NCI-H524 (cell line): Measurements from ENCODE around the gene MAP3K7.

Experiments used
- DNase-seq, 2 experiments: peaks; one replicate each; lab custom pipeline; 2025; lab: John Stamatoyannopoulos, UW

The MAP3K7 gene

DNA sequence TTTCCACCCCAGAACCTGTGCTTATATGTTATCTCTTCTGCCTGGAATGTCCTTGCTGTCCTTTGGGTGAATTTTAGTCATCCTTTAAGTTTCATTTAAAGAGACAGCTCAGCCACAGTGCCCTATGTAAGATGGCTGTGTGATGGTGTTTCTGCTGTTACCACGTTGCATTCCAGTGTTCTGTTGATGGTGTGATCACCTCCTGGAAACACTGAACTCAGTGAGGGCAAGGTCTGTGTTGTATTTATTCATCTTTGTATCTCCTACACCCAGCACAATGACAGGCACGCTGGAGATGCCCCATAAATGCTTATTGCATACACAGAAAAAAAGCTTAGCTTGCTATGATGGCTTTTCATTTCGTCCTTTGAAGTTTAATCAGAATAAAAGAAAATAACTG lies 102.5 kb downstream of the MAP3K7 start:
- no peak for DNase-seq

GRCh38 chr6:90483956-90484355 lies 102.9 kb downstream of the MAP3K7 start:
- no peak for DNase-seq

GRCh38 chr6:90483116-90483839 lies 103.6 kb downstream of the MAP3K7 start:
- no peak for DNase-seq

DNA sequence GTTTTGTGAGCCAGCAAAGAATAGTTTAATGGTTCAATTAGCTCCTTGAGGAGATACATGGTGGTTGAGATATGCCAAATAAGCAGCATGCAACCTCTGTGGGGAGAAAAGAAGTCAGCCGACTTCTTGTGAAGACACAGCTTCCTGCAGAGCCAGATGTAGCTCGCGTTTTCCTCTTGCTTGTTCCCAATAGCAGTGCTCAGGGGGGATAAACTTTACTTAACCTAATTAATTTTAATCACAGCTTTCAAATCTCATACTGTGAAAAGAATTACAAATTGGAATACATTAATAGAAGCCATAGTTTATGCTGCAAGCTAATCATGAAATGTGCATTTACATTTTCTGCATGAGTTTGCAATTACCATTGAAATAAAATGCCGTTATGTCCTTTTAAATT lies 106.2 kb downstream of the MAP3K7 start:
- no peak for DNase-seq

DNA sequence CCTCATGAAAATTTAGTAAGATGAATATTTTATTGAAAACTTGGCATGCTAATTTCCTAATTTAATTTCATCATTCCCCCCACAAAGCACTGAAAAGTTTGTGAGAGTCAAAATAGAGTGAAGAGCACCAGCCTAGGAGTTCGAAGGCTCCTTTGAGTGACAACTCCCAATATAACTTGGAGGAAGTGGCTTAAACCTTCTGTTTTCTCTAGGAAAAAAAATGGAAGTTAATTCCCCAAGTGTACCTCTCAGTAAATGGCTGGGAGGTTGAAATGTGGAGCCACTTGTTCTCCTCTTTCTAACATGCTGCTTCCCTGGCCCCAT lies 107.3 kb downstream of the MAP3K7 start:
- no peak for DNase-seq

DNA sequence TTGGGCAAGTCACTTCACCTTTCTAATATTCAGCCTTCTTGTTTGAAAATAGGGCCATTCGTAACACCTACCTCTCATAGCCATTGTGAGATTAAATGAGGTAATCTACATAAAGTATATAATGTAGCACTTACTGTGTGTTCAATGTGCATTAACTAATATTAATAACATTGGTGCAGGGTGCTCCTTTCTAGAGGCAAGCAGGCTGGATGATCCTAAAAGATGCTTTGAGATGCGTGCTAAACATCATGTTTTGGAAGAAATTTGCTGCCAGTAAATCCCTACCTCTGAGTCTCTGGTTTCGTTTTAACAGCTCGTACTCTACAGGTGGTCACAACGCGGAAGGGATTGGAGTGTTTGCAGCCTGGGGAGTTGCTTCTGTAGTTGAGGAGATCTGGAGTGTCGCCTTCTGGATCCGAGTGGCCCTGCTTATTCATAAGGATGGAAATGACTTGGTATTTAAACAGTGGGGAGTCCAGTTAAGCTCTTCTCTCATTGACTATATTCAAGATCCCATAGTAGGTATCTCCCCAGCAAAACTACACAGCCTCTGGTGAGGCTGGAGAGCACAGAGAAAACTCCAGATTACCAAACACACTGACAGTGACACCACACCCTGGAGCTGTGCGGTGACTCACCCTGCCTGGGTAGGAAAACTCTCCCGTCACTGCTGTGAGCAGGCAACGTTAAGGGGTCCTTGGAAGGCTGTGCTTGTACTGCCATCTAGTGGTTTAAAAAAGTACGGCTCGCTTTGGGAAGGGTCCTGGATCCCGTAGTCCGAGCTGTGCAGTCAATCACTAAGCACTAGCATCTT lies 107.9 kb downstream of the MAP3K7 start:
- peak; percentile 64 to 90 for DNase-seq

DNA sequence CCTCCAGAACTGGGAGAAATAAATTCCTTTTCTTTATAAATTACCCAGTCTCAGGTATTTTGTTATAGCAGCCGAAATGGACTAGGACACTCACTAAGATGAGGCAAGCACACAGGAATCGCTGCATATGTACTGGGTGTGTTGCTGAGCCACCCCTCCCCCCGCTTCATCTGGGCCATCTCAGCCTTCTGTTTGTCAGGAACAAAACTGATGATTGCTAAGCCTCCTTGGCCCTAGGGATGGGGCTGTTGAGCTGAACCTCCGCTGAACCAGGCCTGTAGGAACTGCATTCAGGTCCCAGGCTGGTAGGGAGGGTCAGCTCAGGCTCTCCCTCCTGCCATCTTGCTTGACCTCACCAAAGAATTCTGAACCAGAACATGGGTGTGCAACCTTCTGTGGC lies 108.6 kb downstream of the MAP3K7 start:
- DNase-seq, result peak; percentile 40 to 51

DNA sequence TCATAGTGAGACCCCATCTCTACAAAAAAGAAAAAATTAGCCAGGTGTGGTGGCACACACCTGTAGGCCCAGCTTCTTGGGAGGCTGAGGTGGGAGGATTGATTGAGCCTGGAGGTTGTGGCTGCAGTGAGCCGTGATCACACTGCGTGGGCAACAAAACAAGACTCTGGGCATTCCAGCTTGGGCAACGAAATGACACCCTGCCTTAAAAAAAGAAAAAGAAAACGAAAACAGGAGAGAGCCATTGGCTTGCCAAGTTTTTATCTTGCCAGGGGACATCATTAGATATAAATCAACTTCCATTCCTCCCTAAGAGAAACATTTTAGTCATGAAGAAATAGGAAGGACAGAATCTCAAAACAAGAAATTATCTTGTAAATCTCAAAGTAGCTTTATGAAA lies 109.5 kb downstream of the MAP3K7 start:
- no peak for DNase-seq

- DNase-seq, result no peak
Measured at GRCh38 chr6:90472716-90473115, 114.2 kb downstream of the MAP3K7 start.

DNA sequence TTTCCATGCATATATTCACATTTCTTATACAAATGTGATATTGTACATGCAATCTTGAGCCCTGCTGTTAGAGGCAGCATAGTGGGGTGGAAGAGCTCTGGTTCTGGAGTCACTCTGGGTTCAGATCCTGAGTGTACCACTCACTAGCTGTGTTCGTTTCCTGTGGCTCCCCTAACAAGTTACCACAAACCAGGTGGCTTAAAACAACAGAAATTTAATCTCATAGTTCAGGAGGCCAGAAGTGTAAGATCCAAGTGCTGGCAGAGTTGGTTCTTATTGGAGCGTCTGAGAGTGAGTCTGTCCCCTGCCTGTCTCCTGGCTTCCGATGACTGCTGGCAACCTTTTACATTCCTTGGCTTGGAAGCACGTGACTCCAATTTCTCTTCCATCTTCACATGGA lies 115.6 kb downstream of the MAP3K7 start:
- no peak for DNase-seq

GRCh38 chr6:90469906-90470305 lies 117.0 kb downstream of the MAP3K7 start:
- DNase-seq, result no peak

GRCh38 chr6:90468859-90469258 lies 118.0 kb downstream of the MAP3K7 start:
- no peak for DNase-seq

- no peak for DNase-seq
Measured at GRCh38 chr6:90468080-90468479, 118.8 kb downstream of the MAP3K7 start.

GRCh38 chr6:90467546-90467945 lies 119.3 kb downstream of the MAP3K7 start:
- DNase-seq, result no peak

DNA sequence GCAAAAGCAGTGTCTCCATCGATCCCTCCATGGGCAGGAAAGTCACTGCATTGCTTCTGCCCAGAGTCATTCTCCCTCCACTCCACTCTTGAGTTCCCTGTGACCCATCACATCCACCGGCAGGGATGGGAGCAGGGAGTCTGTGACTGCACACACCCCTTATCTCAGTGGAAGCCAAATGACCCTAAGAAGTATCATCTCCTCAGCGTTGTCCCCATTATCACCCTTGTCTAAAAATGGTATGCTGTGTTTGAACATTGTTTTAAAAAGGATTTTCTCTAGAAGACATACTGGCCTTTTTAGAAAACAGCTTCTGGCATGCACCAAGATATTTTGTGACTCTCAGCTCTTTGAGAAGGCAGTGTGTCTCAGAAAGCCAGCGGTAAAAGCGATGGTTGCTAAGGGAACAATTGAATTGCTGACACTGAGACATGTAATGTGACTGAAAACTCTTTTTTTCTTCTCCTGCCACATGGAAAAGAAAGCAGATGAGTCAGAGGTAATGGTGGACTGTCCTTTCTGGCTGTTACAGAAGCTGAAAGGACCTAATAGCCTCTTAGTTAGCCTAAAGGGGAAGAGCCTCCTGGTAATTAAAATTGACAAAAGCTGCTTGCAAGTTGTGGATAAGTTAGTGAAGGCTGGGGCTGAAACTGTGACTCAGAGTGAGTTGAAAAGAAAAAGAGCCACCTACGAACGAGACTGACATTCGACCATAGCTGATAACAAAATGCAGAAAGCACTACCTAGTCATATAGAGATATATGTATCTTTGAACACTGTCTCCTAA lies 120.5 kb downstream of the MAP3K7 start:
- DNase-seq, result no peak

DNA sequence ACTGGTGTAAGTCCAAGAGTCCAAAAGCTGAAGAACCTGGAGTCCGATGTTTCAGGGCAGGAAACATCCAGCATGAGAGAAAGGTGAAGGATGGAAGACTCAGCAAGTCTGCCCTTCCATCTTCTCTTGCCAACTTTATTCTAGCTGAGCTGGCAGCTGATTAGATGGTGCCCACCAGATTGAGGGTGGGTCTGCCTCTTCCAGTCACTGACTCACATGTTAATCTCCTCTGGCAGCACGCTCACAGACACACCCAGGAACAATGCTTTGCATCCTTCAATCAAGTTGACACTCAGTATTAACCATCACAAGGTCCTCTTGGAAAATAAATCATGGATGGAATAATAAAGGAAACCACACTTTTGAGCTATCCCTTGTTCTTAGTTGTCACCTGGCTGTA lies 121.2 kb downstream of the MAP3K7 start:
- no peak for DNase-seq

DNA sequence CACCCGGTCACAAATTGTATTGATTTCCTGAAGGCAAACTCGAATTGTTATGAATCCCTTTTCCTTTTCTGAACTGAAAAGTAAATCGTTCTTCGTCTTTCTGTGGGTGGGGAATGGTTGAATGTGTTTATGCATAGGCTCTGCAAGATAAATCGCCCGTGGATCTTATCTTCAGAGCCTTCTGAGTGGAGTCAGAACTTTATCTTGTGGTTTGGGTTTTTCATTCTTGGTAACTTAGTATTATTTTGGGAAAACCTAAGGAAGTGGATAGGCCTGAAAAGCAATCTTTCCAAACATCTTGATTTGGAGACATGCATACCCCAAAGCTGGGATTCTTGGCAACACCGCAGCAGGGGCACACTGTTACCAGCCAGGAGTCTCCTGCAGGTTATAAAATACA lies 122.4 kb downstream of the MAP3K7 start:
- DNase-seq, result no peak

DNA sequence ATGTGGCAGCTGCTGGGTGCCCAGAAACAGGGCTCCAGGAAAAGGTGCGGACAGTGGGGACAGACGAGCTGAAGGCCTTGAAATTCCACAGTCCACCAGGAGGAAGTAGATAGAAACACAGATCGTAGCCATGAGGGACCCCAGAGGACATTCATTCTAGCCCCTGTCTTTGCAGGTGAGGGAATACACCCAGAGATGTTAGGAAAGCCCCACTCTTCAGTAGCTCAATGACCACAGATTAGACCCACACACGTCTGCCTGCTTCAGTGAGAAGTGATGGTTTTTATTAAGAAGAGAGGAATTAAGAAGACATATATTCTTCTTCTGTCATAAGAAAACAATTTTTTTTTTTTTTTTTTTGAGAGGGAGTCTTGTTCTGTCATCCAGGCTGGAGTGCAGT lies 123.0 kb downstream of the MAP3K7 start:
- DNase-seq, result no peak
